Sigmoid colon (tissue), 4 donors: ENCODE measurements around the gene CNN3.

Experiments used
- POLR2AphosphoS5 ChIP-seq, 4 donors: sonication (generic); formaldehyde crosslinking; IDR thresholded peaks; one replicate each; pipeline ENCODE4 v1.6.1; 2017; ENCODE audit warnings: antibody characterized with exemption in 4 of 4
- TF ChIP-seq, protein P1 (sequence below), 4 experiments: fragments of 450-650 bp in 3 of 4; fragments of 200-600 bp in 1 of 4; IDR thresholded peaks; one replicate each; pipeline ENCODE4 v1.5.1; 2016 to 2019; ENCODE audit warnings: antibody characterized with exemption in 4 of 4, mild to moderate bottlenecking in 3 of 4, moderate library complexity in 2 of 4

GRCh38 chr1:94954263-94955220 lies 27.6 kb upstream of the CNN3 start:
- TF ChIP-seq POLR2AphosphoS5 (IDR thresholded peaks at IDR 0.05) = no peak
- TF ChIP-seq, protein P1, sequence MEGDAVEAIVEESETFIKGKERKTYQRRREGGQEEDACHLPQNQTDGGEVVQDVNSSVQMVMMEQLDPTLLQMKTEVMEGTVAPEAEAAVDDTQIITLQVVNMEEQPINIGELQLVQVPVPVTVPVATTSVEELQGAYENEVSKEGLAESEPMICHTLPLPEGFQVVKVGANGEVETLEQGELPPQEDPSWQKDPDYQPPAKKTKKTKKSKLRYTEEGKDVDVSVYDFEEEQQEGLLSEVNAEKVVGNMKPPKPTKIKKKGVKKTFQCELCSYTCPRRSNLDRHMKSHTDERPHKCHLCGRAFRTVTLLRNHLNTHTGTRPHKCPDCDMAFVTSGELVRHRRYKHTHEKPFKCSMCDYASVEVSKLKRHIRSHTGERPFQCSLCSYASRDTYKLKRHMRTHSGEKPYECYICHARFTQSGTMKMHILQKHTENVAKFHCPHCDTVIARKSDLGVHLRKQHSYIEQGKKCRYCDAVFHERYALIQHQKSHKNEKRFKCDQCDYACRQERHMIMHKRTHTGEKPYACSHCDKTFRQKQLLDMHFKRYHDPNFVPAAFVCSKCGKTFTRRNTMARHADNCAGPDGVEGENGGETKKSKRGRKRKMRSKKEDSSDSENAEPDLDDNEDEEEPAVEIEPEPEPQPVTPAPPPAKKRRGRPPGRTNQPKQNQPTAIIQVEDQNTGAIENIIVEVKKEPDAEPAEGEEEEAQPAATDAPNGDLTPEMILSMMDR (IDR thresholded peaks at IDR 0.05) = no peak
